Activated CD4-positive, alpha-beta T cell treated with anti-CD3 and anti-CD28 coated beads, Interleukin-2, Interleukin-4, amounts not matched to agents 100 ng/mL and 50 ng/mL, durations not matched to agents 16 hours and 8 hours (primary cell): ENCODE measurements around the gene PGA5.
"Not testable (repeated sequence)": the region's sequence is repeated elsewhere in the genome, so short reads cannot be mapped to it uniquely, and the experiment has no call there.

Experiments used
- DNase-seq: peaks from one replicate; pipeline ENCODE4 v3.0.0-alpha.2; 2020; ENCODE audit warnings: low spot score

Gene PGA5

DNA sequence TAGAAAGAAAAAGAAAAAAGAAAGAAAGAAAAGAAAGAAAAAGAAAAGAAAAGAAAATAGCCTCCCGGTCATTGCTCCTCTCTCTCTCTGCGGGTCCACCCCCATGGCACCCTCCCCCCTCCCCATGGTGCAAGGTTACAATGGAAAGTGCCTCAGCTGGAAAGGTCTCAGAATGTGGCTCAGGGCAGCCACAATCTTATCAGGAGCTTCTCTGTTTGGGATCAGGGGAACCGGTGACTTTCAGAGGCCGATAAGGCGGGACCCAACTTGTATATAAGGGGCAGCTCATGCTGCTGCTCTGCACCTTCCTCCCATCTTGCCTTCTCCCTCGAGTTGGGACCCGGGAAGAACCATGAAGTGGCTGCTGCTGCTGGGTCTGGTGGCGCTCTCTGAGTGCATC is at the start of gene PGA5:
PGA5 (plus strand) TSS at position 301 of the 400 bp plus-strand sequence; CDS start at position 353, 52 bp downstream.
- DNase-seq: not testable (repeated sequence)

DNA sequence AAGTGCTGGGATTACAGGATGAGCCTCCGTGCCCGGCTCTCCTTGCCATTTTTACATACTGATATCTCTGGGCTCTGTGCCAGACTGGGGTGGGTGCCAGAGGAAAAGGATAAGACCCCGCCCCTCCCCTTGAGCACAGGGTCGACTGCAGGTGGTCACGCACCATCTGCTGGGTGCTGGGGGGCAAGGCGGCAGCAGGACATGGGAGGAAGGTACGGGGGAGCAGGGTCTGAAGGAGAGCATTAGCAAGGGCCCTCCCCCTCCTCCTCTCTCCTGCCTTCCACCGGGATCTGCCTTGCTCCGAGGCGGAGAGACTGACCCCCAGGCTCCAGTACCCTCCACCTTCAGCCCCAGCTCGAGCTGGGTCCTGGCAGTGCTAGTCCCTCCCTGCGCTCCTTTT is 47.4 kb upstream of the PGA5 start:
- no peak for DNase-seq

DNA sequence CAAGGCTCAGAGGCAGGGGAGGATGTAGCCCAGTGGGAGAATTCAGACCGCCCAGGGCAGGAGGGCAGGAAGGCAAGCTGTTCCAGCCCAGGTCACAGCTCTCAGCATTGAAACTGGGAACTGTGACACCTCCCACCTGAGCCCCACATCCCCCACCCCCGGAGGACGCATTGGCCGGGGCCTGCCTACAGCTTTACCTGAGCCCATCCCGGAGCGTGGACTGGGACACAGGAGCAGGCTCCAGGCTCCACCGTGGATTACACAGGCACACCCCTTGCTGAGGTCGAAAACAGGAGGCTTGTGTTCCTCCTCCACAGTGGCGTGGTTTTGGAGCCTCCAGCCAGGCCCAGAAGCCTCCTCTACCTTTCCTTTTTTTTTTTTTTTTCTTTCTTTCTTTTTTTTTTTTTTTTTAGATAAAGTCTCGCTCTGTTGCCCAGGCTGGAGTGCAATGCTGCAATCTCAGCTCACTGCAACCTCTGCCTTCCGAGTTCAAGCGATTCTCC is 46.8 kb upstream of the PGA5 start:
- DNase-seq: no peak

DNA sequence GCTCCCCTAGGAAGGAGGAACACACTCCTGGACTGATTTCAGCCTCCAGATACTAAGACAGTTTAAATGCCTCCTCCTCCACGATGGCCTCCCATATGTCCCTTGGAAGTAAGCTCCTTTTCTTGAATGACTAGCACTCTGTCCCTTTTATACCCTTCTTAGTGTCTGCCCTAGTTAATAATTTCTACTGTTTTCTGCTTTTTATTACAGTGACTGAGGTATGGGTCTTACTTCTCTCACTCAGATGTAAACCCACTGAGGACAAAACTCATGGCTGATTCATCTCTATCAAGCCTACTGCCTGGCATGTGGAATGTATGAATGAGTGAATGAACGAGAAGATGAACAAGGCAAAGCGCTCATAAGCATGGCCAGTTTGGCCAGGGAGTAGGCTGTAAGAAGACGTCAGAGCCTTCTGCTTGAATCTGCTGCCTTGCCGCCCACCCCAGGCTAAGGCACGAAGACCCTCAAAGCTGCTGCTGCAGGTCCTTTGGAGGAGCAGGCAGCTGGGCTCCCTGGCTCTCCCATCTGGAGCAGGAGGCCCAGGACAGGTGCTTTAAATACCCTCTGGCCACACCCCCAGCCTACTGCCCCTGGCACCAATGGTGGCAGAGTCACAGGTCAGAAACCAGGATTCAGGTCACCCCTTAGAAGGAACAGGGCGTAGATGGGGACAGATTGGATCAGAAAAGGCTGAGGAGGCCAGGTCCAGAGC is 45.8 kb upstream of the PGA5 start:
- no peak for DNase-seq

DNA sequence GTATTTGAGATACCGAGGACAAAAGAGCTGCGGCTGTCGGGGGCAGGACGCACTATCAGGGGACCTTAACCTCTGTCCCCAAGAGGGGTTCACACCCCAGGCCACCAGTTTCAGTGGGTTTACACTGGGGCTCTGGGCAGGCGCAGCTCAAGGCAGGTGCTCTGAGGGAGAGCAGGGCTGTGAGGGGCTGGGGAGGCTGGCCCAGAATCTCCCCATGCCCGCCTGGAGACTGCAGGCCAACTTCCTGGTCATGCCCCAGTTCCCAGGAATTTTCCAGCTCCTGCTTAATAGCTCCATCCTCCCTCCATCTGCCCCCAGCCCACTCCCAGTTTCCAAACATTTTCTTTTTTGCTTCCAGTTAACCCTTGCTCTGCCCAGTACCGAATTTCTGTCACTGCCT is 45.3 kb upstream of the PGA5 start:
- no peak for DNase-seq

DNA sequence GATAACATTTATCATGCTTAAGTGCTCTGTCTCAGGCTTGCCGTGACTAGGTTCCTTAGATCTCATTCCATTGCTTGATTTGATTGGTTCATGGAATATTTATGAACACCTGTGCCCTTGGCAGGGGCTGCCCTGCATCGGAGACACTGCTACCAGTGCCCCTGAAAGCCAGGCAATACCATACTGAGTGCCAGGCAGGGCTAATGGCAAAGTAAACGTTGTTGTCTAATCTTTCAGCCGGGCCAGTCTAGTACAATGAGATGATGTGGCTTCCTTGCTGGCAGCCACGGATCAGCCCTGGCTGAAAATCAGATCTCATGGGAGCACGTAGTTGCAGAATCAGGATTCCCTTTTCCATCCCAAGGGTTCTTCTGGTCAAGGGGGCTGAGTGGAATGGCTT is 42.6 kb upstream of the PGA5 start:
- no peak for DNase-seq

DNA sequence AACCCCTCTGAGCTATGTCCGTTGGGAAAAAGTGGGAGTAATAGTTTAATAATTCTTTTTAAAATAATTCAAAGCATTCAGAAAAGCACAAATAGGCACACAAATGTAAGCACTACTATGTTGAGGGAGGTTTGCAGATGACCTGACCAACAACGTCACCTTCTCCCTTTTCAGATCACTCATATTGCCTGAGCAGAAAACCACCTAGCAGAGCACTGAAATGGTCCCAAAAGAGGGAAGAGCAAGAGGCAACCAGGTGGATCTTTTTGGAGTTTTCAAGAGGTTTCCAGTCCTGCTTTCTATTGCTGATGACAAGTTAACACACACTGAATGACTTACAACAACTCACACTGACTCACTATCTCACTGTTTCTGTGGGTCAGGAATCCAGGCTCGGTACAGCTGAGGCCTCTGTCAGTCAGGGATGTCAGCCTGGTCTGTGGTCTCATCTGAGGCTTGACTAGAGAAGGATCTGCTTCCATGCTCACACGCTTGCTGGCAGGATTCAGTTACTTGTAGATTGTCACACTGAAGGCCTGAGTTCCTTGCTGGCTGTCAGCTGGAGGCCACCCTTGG is 41.9 kb upstream of the PGA5 start:
- DNase-seq: no peak

DNA sequence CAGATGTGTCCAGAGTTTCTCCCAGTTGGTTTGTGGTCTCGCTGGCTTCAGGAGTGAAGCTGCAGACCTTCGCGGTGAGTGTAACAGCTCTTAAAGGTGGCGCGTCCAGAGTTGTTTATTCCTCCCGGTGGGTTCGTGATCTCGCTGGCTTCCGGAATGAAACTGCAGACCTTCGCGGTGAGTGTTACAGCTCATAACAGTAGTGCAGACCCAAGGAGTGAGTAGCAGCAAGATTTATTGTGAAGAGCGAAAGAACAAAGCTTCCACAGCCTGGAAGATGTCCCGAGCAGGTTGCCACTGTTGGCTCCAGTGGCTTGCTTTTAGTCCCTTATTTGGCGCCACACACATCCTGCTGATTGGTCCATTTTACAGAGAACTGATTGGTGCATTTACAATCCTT is 39.5 kb upstream of the PGA5 start:
- peak; percentile 4 for DNase-seq

DNA sequence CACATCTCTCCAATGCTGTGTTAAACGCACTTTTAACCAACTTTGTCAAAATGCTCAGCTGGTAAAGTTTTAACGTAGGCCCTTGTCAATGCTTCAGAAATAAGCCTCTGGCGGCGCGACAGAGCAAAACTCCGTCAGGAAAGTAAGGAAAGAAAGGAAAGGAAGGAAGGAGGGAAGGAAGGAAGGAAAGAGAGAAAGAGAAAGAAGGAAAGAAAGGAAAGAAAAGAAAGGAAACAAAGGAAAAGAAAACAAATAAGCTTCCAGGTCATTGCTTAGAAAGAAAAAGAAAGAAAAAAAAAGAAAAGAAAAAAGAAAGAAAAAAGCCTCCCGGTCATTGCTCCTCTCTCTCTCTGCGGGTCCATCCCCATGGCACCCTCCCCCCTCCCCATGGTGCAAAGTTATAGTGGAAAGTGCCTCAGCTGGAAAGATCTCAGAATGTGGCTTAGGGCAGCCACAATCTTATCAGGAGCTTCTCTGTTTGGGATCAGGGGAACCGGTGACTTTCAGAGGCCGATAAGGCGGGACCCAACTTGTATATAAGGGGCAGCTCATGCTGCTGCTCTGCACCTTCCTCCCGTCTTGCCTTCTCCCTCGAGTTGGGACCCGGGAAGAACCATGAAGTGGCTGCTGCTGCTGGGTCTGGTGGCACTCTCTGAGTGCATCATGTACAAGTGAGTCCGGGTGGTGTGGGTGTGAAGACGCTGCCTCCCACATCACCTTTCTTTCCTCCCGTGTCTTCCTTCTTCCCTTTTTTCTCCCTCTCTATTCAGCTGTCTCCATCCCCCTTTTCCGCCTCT is 37.8 kb upstream of the PGA5 start, which contains the start of gene PGA3:
PGA3 (plus strand) TSS at position 566 of the 797 bp plus-strand sequence; CDS start at position 616, 50 bp downstream.
- not testable (repeated sequence) for DNase-seq

DNA sequence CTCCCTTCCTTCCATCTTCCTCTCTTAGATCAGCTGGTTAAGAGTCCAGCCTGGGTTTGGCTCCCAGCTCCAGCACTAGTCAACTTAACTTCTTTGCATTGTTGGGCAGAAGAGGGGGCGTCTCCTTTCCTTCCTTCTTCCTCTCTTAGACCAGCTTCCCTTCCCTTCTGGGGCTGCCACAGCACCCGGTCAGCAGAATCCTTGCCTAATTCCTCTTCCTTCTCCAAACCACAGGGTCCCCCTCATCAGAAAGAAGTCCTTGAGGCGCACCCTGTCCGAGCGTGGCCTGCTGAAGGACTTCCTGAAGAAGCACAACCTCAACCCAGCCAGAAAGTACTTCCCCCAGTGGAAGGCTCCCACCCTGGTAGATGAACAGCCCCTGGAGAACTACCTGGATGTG is 37.1 kb upstream of the PGA5 start:
- not testable (repeated sequence) for DNase-seq

DNA sequence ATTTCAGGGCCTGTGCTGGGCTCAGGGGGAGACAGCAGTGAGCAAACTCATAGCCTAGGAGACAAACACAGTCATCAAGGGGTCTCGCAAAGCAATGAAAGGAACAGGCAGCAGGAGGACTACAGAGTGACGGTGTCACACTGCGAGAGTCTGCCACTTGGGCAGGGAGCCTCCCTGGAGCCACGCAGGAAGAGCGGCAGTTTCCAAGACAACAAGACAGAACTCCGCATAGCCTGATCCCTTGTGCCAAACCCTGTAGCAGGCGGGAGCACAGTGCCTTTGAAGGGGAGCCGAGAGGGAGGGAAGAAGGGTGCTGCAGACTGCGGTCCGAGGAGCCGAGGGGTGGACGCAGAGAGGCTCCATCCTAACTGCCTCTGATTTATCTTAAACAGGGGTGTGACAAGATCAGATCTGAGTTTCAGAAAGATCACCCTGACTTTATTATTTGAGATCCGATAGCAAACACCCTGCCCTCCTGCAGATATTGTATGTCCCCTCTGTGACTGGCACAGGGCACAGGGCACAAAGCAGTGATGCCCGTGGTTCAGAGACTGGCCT is 36.4 kb upstream of the PGA5 start:
- not testable (repeated sequence) for DNase-seq

DNA sequence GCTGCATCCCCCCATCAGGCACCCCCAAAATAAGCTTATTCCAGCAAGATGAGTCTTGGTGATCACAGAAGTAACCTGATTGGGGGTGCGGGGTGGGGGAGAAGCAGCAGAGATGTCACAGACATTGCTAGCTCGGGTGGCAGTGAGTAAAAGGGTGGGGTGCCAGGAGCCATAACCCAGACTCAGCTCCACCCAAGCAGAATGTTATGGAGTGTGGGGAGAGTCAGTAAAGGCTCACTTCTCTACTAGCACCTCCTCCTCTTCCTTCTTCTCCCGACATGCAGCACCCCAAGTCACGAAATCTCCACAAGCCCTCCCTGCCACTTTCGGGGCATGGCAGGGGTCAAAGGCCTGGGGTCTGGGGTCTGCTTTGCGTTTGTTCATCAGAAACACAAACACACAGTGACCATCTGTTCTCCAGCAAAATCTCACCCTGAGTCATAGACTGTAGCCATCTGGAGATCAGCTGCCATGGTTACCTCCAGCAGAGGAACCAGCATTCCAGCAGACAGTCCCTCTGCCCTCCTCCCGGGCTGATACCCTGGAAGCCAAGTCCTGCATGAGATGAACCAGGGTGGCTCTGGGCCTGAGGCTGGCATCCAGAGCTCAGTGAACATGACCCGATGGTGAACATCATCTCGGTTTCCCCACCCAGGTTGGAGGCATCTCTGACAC is 33.2 kb upstream of the PGA5 start:
- not testable (repeated sequence) for DNase-seq

DNA sequence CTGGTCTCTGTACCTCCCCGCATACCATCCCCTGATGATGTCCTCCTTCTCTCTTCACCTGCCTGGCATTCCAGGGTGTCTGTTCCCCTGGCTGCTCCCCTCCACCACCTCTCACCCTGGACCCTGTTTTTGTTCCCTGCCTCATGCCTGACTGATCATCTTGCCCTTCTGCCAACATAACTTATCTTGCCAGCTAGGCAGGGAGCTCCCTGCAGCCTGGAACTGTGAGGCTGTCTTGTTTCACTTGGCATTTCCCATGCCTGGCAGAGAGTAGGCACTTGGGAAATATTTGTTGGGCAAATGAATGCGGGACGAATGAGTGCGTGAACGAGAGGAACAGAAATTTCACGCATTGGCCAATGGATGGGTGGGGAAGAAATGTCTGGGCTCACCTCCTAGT is 30.3 kb upstream of the PGA5 start:
- DNase-seq: not testable (repeated sequence)

DNA sequence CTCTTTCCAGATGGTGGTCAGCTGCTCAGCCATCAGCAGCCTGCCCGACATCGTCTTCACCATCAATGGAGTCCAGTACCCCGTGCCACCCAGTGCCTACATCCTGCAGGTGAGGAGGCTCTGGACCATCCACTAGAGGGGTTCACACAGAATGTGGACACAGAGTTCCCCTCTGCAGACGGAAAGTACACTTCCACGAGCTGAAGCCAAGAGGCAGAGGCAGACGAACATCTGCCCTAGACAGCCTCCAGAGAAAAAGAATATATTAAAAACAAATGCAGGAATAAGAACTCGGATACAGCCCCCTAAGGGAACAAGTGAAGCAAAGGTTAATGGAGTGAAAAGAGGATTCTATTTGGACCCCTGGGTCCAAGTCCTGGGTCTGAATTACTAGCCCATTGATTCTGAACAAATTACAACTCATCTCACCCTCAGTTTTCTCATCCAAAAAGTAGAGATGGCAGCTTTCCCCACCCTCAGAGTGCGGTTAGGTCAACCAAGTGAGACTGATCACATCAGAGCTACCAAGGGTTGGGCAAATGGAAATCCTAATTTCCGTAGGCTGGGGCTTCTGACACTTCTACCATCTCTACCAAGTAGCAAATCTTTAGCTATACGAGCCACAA is 29.5 kb upstream of the PGA5 start:
- not testable (repeated sequence) for DNase-seq

DNA sequence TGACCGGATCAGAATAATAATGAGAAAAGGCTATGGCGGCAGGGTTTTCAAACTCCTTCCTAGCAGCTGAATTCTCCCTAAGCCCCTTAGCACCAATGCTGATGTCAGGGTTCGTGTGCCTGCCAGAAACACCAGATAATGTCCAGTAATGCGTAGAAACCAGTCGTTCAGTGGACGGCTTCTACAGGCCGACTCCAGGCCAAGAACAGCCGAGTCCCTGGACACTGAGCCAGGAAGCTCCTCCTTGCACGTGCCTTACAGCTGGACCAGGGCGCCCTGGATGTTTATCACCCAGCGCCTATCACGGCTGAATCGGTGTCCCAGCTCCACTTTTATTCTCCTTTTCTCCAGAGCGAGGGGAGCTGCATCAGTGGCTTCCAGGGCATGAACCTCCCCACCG is 28.8 kb upstream of the PGA5 start:
- DNase-seq: not testable (repeated sequence)

DNA sequence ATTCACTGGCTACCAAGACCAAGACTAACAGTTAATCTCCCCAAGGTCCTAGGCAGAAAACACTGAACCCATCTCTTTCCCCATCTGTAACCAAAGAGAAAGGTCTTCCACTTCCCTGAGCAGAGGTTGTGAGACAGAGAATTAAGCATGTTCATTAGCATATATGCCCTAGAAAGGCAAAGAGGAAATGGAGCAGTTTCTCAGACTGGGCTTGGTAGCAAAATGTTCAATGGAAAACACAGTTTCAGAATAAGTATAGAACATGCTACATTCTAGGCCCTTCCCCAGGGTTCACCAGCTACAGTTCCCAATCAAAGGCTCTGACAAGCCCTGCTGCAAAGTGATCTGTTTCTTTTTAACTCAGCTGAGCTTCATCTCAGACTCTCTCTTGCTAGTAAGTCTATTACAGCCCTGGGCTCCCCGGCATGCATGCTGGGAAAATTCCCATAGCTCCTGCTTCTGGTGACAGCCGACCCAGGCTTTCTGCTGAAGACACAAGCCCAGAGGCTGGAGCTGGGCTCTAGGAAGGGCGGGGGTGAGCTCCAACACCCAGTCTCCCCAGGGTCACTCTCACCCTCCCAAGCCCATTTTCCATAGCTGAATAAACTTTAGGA is 27.2 kb upstream of the PGA5 start:
- not testable (repeated sequence) for DNase-seq

DNA sequence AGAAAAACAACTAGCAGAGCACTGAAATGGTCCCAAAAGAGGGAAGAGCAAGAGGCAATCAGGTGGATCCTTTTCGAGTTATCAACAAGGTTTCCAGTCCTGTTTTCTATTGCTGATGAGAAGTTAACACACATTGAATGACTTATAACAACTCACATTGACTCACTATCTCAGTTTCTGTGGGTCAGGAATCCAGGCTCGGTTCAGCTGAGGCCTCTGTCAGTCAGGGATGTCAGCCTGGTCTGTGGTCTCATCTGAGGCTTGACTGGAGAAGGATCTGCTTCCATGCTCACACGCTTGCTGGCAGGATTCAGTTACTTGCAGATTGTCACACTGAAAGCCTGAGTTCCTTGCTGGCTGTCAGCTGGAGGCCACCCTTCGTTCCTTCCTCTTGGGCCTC is 22.7 kb upstream of the PGA5 start:
- DNase-seq: not testable (repeated sequence)

DNA sequence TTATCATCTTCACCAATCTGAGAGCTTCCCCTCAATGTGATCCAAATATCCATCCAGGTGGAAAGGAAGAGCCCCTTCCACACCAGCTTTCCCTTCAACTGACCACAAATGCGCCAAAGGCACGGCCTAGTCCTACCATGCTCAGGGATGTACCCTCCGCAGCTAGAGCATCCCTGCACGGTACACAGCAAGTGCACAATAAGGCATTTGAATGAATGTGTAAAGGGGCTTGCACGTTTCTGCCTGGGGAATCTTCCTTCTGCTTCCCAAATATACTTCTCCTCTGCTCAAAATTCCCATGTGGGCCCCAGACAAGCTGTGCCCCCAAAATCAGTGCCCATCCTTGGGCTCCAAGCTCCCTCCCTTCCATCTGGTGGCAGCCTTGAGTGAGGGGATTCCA is 22.0 kb upstream of the PGA5 start:
- DNase-seq: not testable (repeated sequence)

DNA sequence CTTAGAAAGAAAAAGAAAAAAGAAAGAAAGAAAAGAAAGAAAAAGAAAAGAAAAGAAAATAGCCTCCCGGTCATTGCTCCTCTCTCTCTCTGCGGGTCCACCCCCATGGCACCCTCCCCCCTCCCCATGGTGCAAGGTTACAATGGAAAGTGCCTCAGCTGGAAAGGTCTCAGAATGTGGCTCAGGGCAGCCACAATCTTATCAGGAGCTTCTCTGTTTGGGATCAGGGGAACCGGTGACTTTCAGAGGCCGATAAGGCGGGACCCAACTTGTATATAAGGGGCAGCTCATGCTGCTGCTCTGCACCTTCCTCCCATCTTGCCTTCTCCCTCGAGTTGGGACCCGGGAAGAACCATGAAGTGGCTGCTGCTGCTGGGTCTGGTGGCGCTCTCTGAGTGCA is 18.9 kb upstream of the PGA5 start, which contains the start of gene PGA4:
PGA4 (plus strand) TSS at position 301 of the 400 bp plus-strand sequence; CDS start at position 355, 54 bp downstream.
- not testable (repeated sequence) for DNase-seq

DNA sequence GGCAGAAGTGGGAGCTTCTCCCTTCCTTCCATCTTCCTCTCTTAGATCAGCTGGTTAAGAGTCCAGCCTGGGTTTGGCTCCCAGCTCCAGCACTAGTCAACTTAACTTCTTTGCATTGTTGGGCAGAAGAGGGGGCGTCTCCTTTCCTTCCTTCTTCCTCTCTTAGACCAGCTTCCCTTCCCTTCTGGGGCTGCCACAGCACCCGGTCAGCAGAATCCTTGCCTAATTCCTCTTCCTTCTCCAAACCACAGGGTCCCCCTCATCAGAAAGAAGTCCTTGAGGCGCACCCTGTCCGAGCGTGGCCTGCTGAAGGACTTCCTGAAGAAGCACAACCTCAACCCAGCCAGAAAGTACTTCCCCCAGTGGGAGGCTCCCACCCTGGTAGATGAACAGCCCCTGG is 18.3 kb upstream of the PGA5 start:
- DNase-seq: not testable (repeated sequence)
